Upper lobe of left lung (tissue), 4 donors: ENCODE results near the gene FBXL19.
A peak's percentile ranks its signal among the peaks of the same experiment; 100 is the strongest.

Source experiments
- CTCF ChIP-seq, 6 experiments: fragments of 450-650 bp in 4 of 6; fragments of 200-600 bp in 2 of 6; sonication (generic) in 2 of 6; IDR thresholded peaks; one replicate each; pipeline ENCODE4 v1.5.1; 2016 to 2019; ENCODE audit warnings: antibody characterized with exemption in 6 of 6
- EP300 ChIP-seq, 4 donors: sonication (generic); formaldehyde crosslinking; IDR thresholded peaks; one replicate each; pipeline ENCODE4 v1.5.1; 2017; ENCODE audit warnings: antibody characterized with exemption in 4 of 4, control low read depth in 2 of 4
- POLR2A ChIP-seq, 4 donors: fragments of 450-650 bp; IDR thresholded peaks; one replicate each; pipeline ENCODE4 v1.5.1; 2016 to 2017; ENCODE audit warnings: antibody characterized with exemption in 4 of 4, mild to moderate bottlenecking in 2 of 4
- POLR2AphosphoS5 ChIP-seq, 2 donors: sonication (generic); formaldehyde crosslinking; IDR thresholded peaks; one replicate each; pipeline ENCODE4 v1.5.1; 2017; ENCODE audit warnings: antibody characterized with exemption in 2 of 2

- peak in 2 of 6 experiments; percentile 4 to 23 for TF ChIP-seq CTCF (IDR thresholded peaks at IDR 0.05)
- peak in 1 of 4 donors; percentile 6 for TF ChIP-seq EP300 (IDR thresholded peaks at IDR 0.05)
- TF ChIP-seq POLR2A (IDR thresholded peaks at IDR 0.05): peak in 3 of 4 donors; percentile 75 to 94 (median 81)
- TF ChIP-seq POLR2AphosphoS5 (IDR thresholded peaks at IDR 0.05): peak; percentile 87 to 90
Observed at GRCh38 chr16:30874821-30875717, 48.3 kb upstream of the FBXL19 start.
